Left kidney (tissue), 2 donors: ENCODE results near the gene TNFRSF14. TPM values are rescaled to one million over a fixed set of nuclear protein-coding genes. Genes with fewer than 3 reads are reported as not detected.
A peak's percentile ranks its signal among the peaks of the same experiment; 100 is the strongest.
"Not testable (repeated sequence)": the region's sequence is repeated elsewhere in the genome, so short reads cannot be mapped to it uniquely, and the experiment has no call there.

ENCODE experiments used
- DNase-seq: peaks from one replicate; pipeline ENCODE4 v3.0.0-alpha.2; 2013
- polyA plus RNA-seq: library from polyadenylated mRNA; unstranded; fragments of 120-200 nt; gene quantifications from one replicate; pipeline ENCODE4 v1.2.1, GENCODE V29; 2013; ENCODE audit not compliant: insufficient read length

The TNFRSF14 gene
- polyA plus RNA-seq, 1 donor, result 17.8 TPM

GRCh38 chr1:2567083-2567679 lies 11.0 kb downstream of the TNFRSF14 start:
- no peak for DNase-seq

GRCh38 chr1:2568187-2568816 lies 12.1 kb downstream of the TNFRSF14 start:
- not testable (repeated sequence) for DNase-seq

- no peak for DNase-seq
Observed at GRCh38 chr1:2569060-2569459, 12.9 kb downstream of the TNFRSF14 start.

- DNase-seq, result not testable (repeated sequence)
Observed at GRCh38 chr1:2569703-2570102, 13.5 kb downstream of the TNFRSF14 start.

GRCh38 chr1:2570332-2570731 lies 14.2 kb downstream of the TNFRSF14 start:
- DNase-seq, result no peak

- DNase-seq, result no peak
Observed at GRCh38 chr1:2571348-2571747, 15.2 kb downstream of the TNFRSF14 start.

GRCh38 chr1:2573250-2573920 lies 17.2 kb downstream of the TNFRSF14 start:
- DNase-seq, result no peak

- no peak for DNase-seq
Observed at GRCh38 chr1:2574350-2574749, 18.2 kb downstream of the TNFRSF14 start.

- no peak for DNase-seq
Observed at GRCh38 chr1:2575801-2576663, 19.9 kb downstream of the TNFRSF14 start.

GRCh38 chr1:2577565-2578075 lies 21.4 kb downstream of the TNFRSF14 start:
- not testable (repeated sequence) for DNase-seq

GRCh38 chr1:2578758-2579118 lies 22.6 kb downstream of the TNFRSF14 start:
- DNase-seq, result no peak

GRCh38 chr1:2580691-2581090 lies 24.5 kb downstream of the TNFRSF14 start:
- no peak for DNase-seq

- DNase-seq, result no peak
Observed at GRCh38 chr1:2582391-2582790, 26.2 kb downstream of the TNFRSF14 start.

GRCh38 chr1:2583331-2583791 lies 27.2 kb downstream of the TNFRSF14 start:
- DNase-seq, result no peak

GRCh38 chr1:2583871-2584351 lies 27.7 kb downstream of the TNFRSF14 start:
- DNase-seq, result no peak

GRCh38 chr1:2584686-2585317 lies 28.6 kb downstream of the TNFRSF14 start:
- DNase-seq, result no peak

- DNase-seq, result no peak
Observed at GRCh38 chr1:2585318-2586092, 29.3 kb downstream of the TNFRSF14 start.

GRCh38 chr1:2586154-2587070 lies 30.2 kb downstream of the TNFRSF14 start, which contains the start of gene PRXL2B:
TSS of gene PRXL2B (plus strand) at chr1:2586777. CDS start at chr1:2586886, 109 bp downstream.
- peak; percentile 97 for DNase-seq

GRCh38 chr1:2587071-2587859 lies 31.1 kb downstream of the TNFRSF14 start:
- DNase-seq, result no peak
